Ovary (tissue), 9 donors: ENCODE data around the gene ANXA4. TPM values are rescaled to one million over a fixed set of nuclear protein-coding genes. Genes with fewer than 3 reads are reported as not detected.
"Not testable (repeated sequence)": the region's sequence is repeated elsewhere in the genome, so short reads cannot be mapped to it uniquely, and the experiment has no call there.

ENCODE experiments used
- DNase-seq, 5 donors: peaks; one replicate each; pipeline ENCODE4 v3.0.0-alpha.2; 2019 to 2020
- H3K27ac ChIP-seq, 2 donors: fragments of 200-600 bp; one replicate each; pipeline versions ENCODE4 v1.5.1 to v1.8.0; 2019 to 2022
- H3K27me3 ChIP-seq: fragments of 200-600 bp; one replicate; pipeline ENCODE4 v1.8.0; 2022
- H3K36me3 ChIP-seq: fragments of 200-600 bp; sonication (generic); one replicate; pipeline ENCODE4 v1.5.1; 2019
- H3K4me1 ChIP-seq: one replicate; pipeline ENCODE4 v1.8.1; 2013; ENCODE audit warnings: mild to moderate bottlenecking, moderate library complexity; ENCODE audit not compliant: insufficient read depth
- H3K4me3 ChIP-seq: fragments of 200-600 bp; sonication (generic); one replicate; pipeline ENCODE4 v1.5.1; 2017
- H3K9me3 ChIP-seq, 2 donors: fragments of 200-600 bp in 1 of 2; sonication (generic) in 1 of 2; one replicate each; pipeline versions ENCODE4 v1.5.1 to v1.8.1; 2013 to 2019; ENCODE audit warnings: mild to moderate bottlenecking in 1 of 2, moderate library complexity in 1 of 2
- EP300 ChIP-seq: sonication (generic); formaldehyde crosslinking; IDR thresholded peaks from one replicate; pipeline ENCODE4 v1.6.1; 2017; ENCODE audit warnings: antibody characterized with exemption
- POLR2A ChIP-seq: fragments of 450-650 bp; IDR thresholded peaks from one replicate; pipeline ENCODE4 v1.6.1; 2017; ENCODE audit warnings: antibody characterized with exemption, mild to moderate bottlenecking, moderate library complexity
- WGBS, 3 donors: extraction: QIAGEN DNeasy Blood & Tissue Kit in 1 of 3; methylation state at CpG; one replicate each; pipeline versions ENCODE4 v1.1.5 to v1.1.7; 2013 to 2017; 5-methylcytosine and 5-hydroxymethylcytosine counted together
- intact Hi-C, 4 donors: fragments of 100-400 bp; cut with DNase I; formaldehyde crosslinking; loops; one replicate each; pipeline versions ENCODE4 v1.11.0 to v1.15.1; 2022 to 2023
- polyA plus RNA-seq, 2 donors: library from polyadenylated mRNA; stranded (reverse); fragments of 200-250 nt in 1 of 2; fragments of 350-450 nt in 1 of 2; fragmentation: Illumina TruSeq in 1 of 2; extraction: RNeasy Lipid Tissue Mini Kit (QIAGEN cat#74804) in 1 of 2; gene quantifications; one replicate each; pipeline ENCODE4 v1.2.3, GENCODE V29; 2013 to 2014
- total RNA-seq, 7 donors: library from RNA; depleted of rRNA in 2 of 7; stranded (reverse); fragments of >200 nt in 2 of 7; fragmentation: NEBNext Ultra II Directional in 3 of 7; extraction: Animal tissue kit (Norgen Biotek cat#: 25700) in 3 of 7; gene quantifications; one replicate each; pipeline versions ENCODE4 v1.1.0 to v1.2.4, GENCODE V29; 2016 to 2023
- TF ChIP-seq, protein P1 (sequence below), 3 donors: fragments of 450-650 bp in 2 of 3; fragments of 200-600 bp in 1 of 3; IDR thresholded peaks; one replicate each; pipeline versions ENCODE4 v1.5.1 to v1.8.0; 2016 to 2022; ENCODE audit warnings: antibody characterized with exemption in 3 of 3, mild to moderate bottlenecking in 1 of 3
- donor health status: DM: no; HTN: no; CAD: no; lungs with moderate emphysema.
- donor health status: DM: no; HTN: no; CAD: no.
- donor health status: Bipolar disorder and iron deficiency.
- donor health status: DM: yes; HTN: yes; CAD: no.
- donor health status: DM: no; HTN: no; CAD: no.
- donor health status: DM: yes; HTN: yes; CAD: no.

The ANXA4 gene
- total and polyA plus RNA-seq, 9 donors: 25.4 to 89.7 (median 73.3) TPM

DNA sequence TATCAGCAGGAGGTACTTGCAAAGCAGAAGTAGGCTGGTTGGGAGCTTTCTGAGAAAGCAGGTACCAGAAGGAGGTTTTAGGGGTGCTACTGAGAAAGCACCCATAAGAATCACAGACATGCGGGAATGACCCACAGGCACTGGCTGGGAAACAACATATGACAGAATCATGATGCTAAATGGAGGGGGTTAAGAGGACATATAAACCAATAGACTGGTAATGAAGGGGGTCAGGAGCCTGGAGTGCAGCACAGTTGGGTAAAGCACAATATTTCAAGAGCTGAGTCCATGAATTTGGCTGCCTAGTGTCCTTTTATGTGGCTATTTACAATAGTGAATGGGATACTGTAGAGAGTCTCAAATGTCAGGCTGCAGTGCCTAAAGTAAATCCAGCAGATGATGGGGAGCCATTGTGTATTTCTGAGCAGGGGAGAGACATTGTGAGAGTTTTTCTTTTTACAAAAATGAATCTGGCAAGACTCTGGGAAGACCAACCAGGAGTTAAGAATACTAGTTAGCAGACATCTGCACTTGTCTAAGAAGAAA is 59.9 kb downstream of the ANXA4 start:
- DNase-seq: no peak
- TF ChIP-seq, protein P1, sequence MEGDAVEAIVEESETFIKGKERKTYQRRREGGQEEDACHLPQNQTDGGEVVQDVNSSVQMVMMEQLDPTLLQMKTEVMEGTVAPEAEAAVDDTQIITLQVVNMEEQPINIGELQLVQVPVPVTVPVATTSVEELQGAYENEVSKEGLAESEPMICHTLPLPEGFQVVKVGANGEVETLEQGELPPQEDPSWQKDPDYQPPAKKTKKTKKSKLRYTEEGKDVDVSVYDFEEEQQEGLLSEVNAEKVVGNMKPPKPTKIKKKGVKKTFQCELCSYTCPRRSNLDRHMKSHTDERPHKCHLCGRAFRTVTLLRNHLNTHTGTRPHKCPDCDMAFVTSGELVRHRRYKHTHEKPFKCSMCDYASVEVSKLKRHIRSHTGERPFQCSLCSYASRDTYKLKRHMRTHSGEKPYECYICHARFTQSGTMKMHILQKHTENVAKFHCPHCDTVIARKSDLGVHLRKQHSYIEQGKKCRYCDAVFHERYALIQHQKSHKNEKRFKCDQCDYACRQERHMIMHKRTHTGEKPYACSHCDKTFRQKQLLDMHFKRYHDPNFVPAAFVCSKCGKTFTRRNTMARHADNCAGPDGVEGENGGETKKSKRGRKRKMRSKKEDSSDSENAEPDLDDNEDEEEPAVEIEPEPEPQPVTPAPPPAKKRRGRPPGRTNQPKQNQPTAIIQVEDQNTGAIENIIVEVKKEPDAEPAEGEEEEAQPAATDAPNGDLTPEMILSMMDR (IDR thresholded peaks at IDR 0.05): no peak
- TF ChIP-seq EP300 (no peak), POLR2A (no peak)
- intact Hi-C loops: no loop called here
- Histone ChIP-seq H3K36me3 (no peaks in the 10 kb centered on the region), H3K27me3 (no peaks in the 10 kb centered on the region), H3K4me3 (no peak overlapping the region), H3K27ac (no peak overlapping the region), H3K9me3 (no peaks in the 10 kb centered on the region), H3K4me1 (peaks cover 6% of the 10 kb centered on the region)
- WGBS, 3 donors: 97 to 100% (median 100%) methylated on average over 1 of the region's 1 CpG

DNA sequence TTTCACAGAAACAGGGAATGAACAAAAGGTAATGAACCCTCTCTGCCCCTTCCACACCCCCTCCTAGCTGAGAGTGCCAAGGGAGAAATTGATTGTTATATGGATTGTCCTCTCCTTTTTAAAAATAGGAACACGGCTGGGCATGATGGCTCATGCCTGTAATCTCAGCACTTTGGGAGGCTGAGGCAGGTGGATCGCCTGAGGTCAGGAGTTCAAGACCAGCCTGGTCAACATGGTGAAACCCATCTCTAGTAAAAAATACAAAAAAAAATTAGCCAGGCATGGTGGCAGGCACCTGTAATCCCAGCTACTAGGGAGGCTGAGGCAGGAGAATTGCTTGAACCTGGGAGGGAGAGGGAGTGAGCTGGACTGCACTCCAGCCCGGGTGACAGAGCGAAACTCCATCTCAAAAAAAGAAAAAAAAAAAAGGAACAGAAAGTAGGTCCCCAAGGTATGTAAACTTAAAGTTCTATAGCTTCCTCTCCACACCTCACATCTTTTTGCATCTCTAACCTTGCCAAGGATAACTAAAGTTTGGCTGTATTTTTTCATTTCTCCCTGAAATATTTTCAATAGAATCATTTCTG is 60.9 kb downstream of the ANXA4 start:
- H3K9me3 ChIP-seq, H3K27ac ChIP-seq, H3K4me1 ChIP-seq, H3K4me3 ChIP-seq, H3K27me3 ChIP-seq, H3K36me3 ChIP-seq, intact Hi-C loops, DNase-seq: not testable (repeated sequence)
- WGBS, 3 donors: 74 to 85% (median 82%) methylated on average over 4 of the region's 4 CpGs

DNA sequence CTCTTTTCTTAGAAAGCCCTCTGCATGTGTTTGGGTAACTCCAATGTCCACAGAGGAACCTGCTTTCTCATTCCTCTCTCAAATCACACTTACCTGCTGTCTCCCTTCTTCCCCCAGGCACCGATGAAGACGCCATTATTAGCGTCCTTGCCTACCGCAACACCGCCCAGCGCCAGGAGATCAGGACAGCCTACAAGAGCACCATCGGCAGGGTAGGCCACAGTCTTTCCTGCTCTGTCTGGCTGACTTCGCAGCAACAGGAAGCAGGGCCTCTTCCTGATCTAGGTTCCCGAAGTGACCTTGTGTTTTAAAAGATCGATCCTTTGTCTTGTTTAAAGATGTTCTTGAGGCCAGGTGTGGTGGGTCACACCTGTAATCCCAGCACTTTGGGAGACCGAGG is 62.5 kb downstream of the ANXA4 start:
- H3K27ac ChIP-seq: no peak overlapping the region
- intact Hi-C loops: no loop called here
- peaks cover 1% of the 10 kb centered on the region for H3K4me1 ChIP-seq
- 90 to 92% (median 91%) methylated on average over 11 of the region's 11 CpGs for WGBS, 3 donors
- DNase-seq: no peak
- H3K4me3 ChIP-seq: no peak overlapping the region
- H3K27me3 ChIP-seq: no peaks in the 10 kb centered on the region
- H3K9me3 ChIP-seq: no peaks in the 10 kb centered on the region
- no peak for TF ChIP-seq EP300
- TF ChIP-seq, protein P1 (IDR thresholded peaks at IDR 0.05): no peak
- TF ChIP-seq POLR2A: no peak
- H3K36me3 ChIP-seq: no peaks in the 10 kb centered on the region

DNA sequence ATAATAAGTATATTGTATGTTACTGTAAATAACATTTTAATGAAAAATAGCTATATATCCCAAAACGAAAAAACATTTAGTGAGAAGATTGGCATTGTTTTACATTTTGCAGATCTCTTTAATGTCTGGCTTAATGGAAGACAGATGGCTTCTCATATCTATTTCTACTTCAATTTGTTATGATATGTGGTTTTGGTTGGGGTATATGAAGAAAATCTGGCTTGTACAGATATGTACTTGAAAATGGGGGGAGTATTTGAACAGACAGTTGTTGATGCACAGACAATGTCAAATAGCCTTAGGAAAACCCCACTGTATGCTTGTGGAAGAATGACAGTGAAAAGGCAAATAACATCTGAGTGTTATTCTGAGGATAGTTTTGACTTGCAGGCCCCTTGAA is 64.0 kb downstream of the ANXA4 start:
- H3K4me1 ChIP-seq: no peaks in the 10 kb centered on the region
- H3K4me3 ChIP-seq: no peak overlapping the region
- H3K36me3 ChIP-seq: no peaks in the 10 kb centered on the region
- H3K9me3 ChIP-seq: no peaks in the 10 kb centered on the region
- WGBS, 3 donors: 84 to 92% (median 88%) methylated on average over 1 of the region's 1 CpG
- intact Hi-C loops: loop anchor here in 1 of 4 donors (5.0 kb wide), 1 partner anchor 79 kb away; no protein-coding TSS in a partner anchor
- H3K27me3 ChIP-seq: no peaks in the 10 kb centered on the region
- no peak overlapping the region for H3K27ac ChIP-seq
- no peak for TF ChIP-seq POLR2A
- TF ChIP-seq EP300: no peak
- TF ChIP-seq, protein P1 (IDR thresholded peaks at IDR 0.05): no peak
- no peak for DNase-seq

DNA sequence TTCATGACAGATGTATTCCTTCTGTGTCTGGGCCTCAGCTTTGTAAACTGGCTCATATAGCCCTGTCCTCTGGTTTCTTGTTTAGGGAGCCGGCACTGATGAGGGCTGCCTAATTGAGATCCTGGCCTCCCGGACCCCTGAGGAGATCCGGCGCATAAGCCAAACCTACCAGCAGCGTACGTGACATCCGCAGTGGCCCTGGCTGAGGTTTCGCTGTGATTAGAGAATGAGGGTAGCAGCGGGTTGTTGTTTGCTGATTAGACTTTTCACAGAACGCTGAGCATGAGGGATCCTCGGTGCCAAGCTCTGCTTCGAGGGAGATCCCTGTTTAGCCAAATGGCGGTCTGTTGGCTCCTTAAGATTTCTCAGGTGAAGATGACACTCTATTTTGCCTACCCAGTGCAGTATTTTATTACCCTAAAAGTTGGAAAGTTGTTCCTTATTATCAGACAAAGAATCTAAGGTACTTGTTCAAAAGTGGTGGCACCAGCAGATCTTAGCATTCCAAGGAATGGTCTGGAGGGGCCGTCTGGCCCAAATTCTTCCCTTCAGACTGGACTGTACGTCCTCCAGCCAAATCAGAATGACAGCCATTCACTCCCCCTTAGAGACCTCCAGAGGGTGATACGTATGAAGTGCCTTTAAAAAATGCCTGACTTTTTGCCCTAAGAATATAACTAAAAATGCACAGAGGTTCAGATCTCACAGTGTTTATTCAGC is 66.0 kb downstream of the ANXA4 start:
- Histone ChIP-seq H3K4me3 (no peak overlapping the region), H3K27ac (no peak overlapping the region), H3K36me3 (no peaks in the 10 kb centered on the region), H3K4me1 (no peaks in the 10 kb centered on the region), H3K27me3 (no peaks in the 10 kb centered on the region), H3K9me3 (no peaks in the 10 kb centered on the region)
- 91 to 93% (median 93%) methylated on average over 16 of the region's 16 CpGs for WGBS, 3 donors
- intact Hi-C loops: loop anchor here in 1 of 4 donors (5.0 kb wide), 1 partner anchor 81 kb away; no protein-coding TSS in a partner anchor
- no peak for DNase-seq
- TF ChIP-seq POLR2A (no peak), EP300 (no peak)
- TF ChIP-seq, protein P1 (IDR thresholded peaks at IDR 0.05): no peak
